Measurements from ENCODE around the gene ZNF862. TPM values are rescaled to one million over a fixed set of nuclear protein-coding genes. Genes with fewer than 3 reads are reported as not detected.

ZNF862 gene
- polyA plus RNA-seq, 3 donors, result 1.3 to 18.4 (median 2.7) TPM

GRCh38 chr7:149820622-149821190, 17.5 kb upstream of the ZNF862 start:
- no peak overlapping the region for H3K4me3 ChIP-seq (replicated peaks in 1 of 3; ENCODE audit: low read depth in 2 of 3, low read length in 3 of 3)
- H3K27ac ChIP-seq (ENCODE audit: low read depth in 1 of 2, low read length in 2 of 2), result no peak overlapping the region
- no peak for TF ChIP-seq CTCF (IDR thresholded peaks at IDR 0.05)
- no peak overlapping the region for H3K27ac Mint-ChIP-seq
- no peak overlapping the region for H3K4me2 ChIP-seq (replicated peaks; ENCODE audit: extremely low read depth, low read length, poor library complexity, severe bottlenecking)
- H3K36me3 Mint-ChIP-seq, result no peaks in the 10 kb centered on the region
- no peaks in the 10 kb centered on the region for H3K4me1 Mint-ChIP-seq
- no peaks in the 10 kb centered on the region for H3K79me2 ChIP-seq (ENCODE audit: insufficient read depth, low read length)
- no peak overlapping the region for H3K9ac ChIP-seq (ENCODE audit: insufficient read depth, low read length, poor library complexity, severe bottlenecking)
- H2AFZ ChIP-seq (ENCODE audit: insufficient read depth, low read depth, low read length, poor library complexity, severe bottlenecking), result no peak overlapping the region
- WGBS (ENCODE audit: insufficient coverage), result 96% methylated on average over 17 of the region's 17 CpGs
- H3K4me1 ChIP-seq (ENCODE audit: control insufficient read depth in 1 of 2, insufficient read depth in 2 of 2, low read length in 2 of 2), result no peaks in the 10 kb centered on the region
- H3K9me3 Mint-ChIP-seq, result no peaks in the 10 kb centered on the region
- no peak overlapping the region for H3K4me3 Mint-ChIP-seq
- intact Hi-C loops (cut with micrococcal nuclease), result no loop called here
- no peaks in the 10 kb centered on the region for H4K20me1 ChIP-seq (ENCODE audit: insufficient read depth, low read length)
- H3K9me3 ChIP-seq (replicated peaks in 1 of 2; ENCODE audit: control insufficient read depth in 1 of 2, insufficient read depth in 1 of 2, low read length in 2 of 2), result no peaks in the 10 kb centered on the region
- no peaks in the 10 kb centered on the region for H3K36me3 ChIP-seq (replicated peaks in 1 of 2; ENCODE audit: control insufficient read depth in 1 of 2, insufficient read depth in 2 of 2, low read length in 2 of 2)
- H3K27me3 ChIP-seq (ENCODE audit: control insufficient read depth in 2 of 2, insufficient read depth in 2 of 2, low read length in 2 of 2), result no peaks in the 10 kb centered on the region
- H3K27me3 Mint-ChIP-seq (ENCODE audit: low read depth in 3 of 3), result peaks cover 0 to 4% (median 0%) of the 10 kb centered on the region in 3 donors
- DNase-seq, result no peak

- no peak overlapping the region for H3K27ac Mint-ChIP-seq
- no peaks in the 10 kb centered on the region for H3K27me3 ChIP-seq (ENCODE audit: control insufficient read depth in 2 of 2, insufficient read depth in 2 of 2, low read length in 2 of 2)
- no peak for TF ChIP-seq CTCF (IDR thresholded peaks at IDR 0.05)
- H4K20me1 ChIP-seq (ENCODE audit: insufficient read depth, low read length), result no peaks in the 10 kb centered on the region
- H3K4me1 ChIP-seq (ENCODE audit: control insufficient read depth in 1 of 2, insufficient read depth in 2 of 2, low read length in 2 of 2), result no peaks in the 10 kb centered on the region
- no peaks in the 10 kb centered on the region for H3K36me3 ChIP-seq (replicated peaks in 1 of 2; ENCODE audit: control insufficient read depth in 1 of 2, insufficient read depth in 2 of 2, low read length in 2 of 2)
- no peak for DNase-seq
- 95% methylated on average over 22 of the region's 30 CpGs for WGBS (ENCODE audit: insufficient coverage)
- H3K4me3 ChIP-seq (replicated peaks in 1 of 3; ENCODE audit: low read depth in 2 of 3, low read length in 3 of 3), result no peak overlapping the region
- H3K79me2 ChIP-seq (ENCODE audit: insufficient read depth, low read length), result no peaks in the 10 kb centered on the region
- H3K27ac ChIP-seq (ENCODE audit: low read depth in 1 of 2, low read length in 2 of 2), result no peak overlapping the region
- intact Hi-C loops (cut with micrococcal nuclease), result no loop called here
- H3K36me3 Mint-ChIP-seq, result no peaks in the 10 kb centered on the region
- H3K9ac ChIP-seq (ENCODE audit: insufficient read depth, low read length, poor library complexity, severe bottlenecking), result no peak overlapping the region
- H3K4me3 Mint-ChIP-seq, result no peak overlapping the region
- no peak overlapping the region for H3K4me2 ChIP-seq (replicated peaks; ENCODE audit: extremely low read depth, low read length, poor library complexity, severe bottlenecking)
- no peak overlapping the region for H2AFZ ChIP-seq (ENCODE audit: insufficient read depth, low read depth, low read length, poor library complexity, severe bottlenecking)
- H3K4me1 Mint-ChIP-seq, result no peaks in the 10 kb centered on the region
- no peaks in the 10 kb centered on the region for H3K9me3 Mint-ChIP-seq
- H3K27me3 Mint-ChIP-seq (ENCODE audit: low read depth in 3 of 3), result peaks cover 0 to 4% (median 0%) of the 10 kb centered on the region in 3 donors
- no peaks in the 10 kb centered on the region for H3K9me3 ChIP-seq (replicated peaks in 1 of 2; ENCODE audit: control insufficient read depth in 1 of 2, insufficient read depth in 1 of 2, low read length in 2 of 2)
Measured at GRCh38 chr7:149821191-149822148, 16.7 kb upstream of the ZNF862 start.

Measured in CD14-positive monocyte (primary cell).